ENCODE data around the gene RLN3.

- TF ChIP-seq CTCF (IDR thresholded peaks at IDR 0.05; ENCODE audit: low read depth, low read length) (no peak), POLR2A (IDR thresholded peaks at IDR 0.05; ENCODE audit: extremely low read depth, insufficient read length) (no peak), MAX (IDR thresholded peaks at IDR 0.05; ENCODE audit: low read depth, low read length) (no peak), MYC (IDR thresholded peaks at IDR 0.05; ENCODE audit: low read depth, low read length) (no peak)
Measured at GRCh38 chr19:13981988-13982501, 45.9 kb upstream of the RLN3 start.

All from NB4 (cell line).